Ovary (tissue), 3 donors: ENCODE results near the gene ANAPC5.

ENCODE experiments used
- CTCF ChIP-seq, 3 donors: fragments of 450-650 bp in 2 of 3; fragments of 200-600 bp in 1 of 3; IDR thresholded peaks; one replicate each; pipeline versions ENCODE4 v1.5.1 to v1.8.0; 2016 to 2022; ENCODE audit warnings: antibody characterized with exemption in 3 of 3, mild to moderate bottlenecking in 1 of 3
- EP300 ChIP-seq: sonication (generic); formaldehyde crosslinking; IDR thresholded peaks from one replicate; pipeline ENCODE4 v1.6.1; 2017; ENCODE audit warnings: antibody characterized with exemption
- donor health status: DM: no; HTN: no; CAD: no.

GRCh38 chr12:121323908-121324307, 28.3 kb downstream of the ANAPC5 start:
- no peak for TF ChIP-seq CTCF (IDR thresholded peaks at IDR 0.05)
- TF ChIP-seq EP300, result no peak
